B cell (primary cell): ENCODE results near the gene POU2F2. TPM values are rescaled to one million over a fixed set of nuclear protein-coding genes. Genes with fewer than 3 reads are reported as not detected.

ENCODE experiments used
- ATAC-seq: fragments of 200-7000 bp; cut with Tn5 transposase; one replicate; pipeline ENCODE4 v1.10.0; 2021; ENCODE audit warnings: low read depth, mild to moderate bottlenecking, moderate number of reproducible peaks, moderate library complexity
- CTCF ChIA-PET: fragments of 350-600 bp; sonication (Branson Sonifier 250); formaldehyde crosslinking; loops from one replicate; lab custom pipeline; 2021; ENCODE audit warnings: antibody characterized with exemption, inconsistent platforms; lab: Charles Lee
- POLR2A ChIA-PET: fragments of 350-600 bp; sonication (Branson Sonifier 250); formaldehyde crosslinking; loops from one replicate; lab custom pipeline; 2021; ENCODE audit warnings: antibody characterized with exemption; lab: Charles Lee
- DNase-seq: peaks from one replicate; pipeline ENCODE4 v3.0.0; 2013
- H2AFZ ChIP-seq: 2 replicates; pipeline ENCODE4 v1.6.1; 2012; ENCODE audit warnings: mild to moderate bottlenecking, low read depth, low read length; ENCODE audit not compliant: insufficient read depth, poor library complexity, severe bottlenecking
- H3K27ac ChIP-seq, 2 donors: 1 replicate in 1 of 2; 2 replicates in 1 of 2; pipeline ENCODE4 v1.5.1; 2012 to 2013; ENCODE audit warnings: low read length in 2 of 2, mild to moderate bottlenecking in 2 of 2, moderate library complexity in 1 of 2
- H3K27me3 ChIP-seq, 4 experiments: fragments of 200-600 bp in 1 of 4; sonication (generic) in 1 of 4; replicated peaks in 1 of 4; 1 replicate in 2 of 4; 2 replicates in 2 of 4; pipeline versions ENCODE4 v1.6.1 to v1.7.0; 2013 to 2016; ENCODE audit warnings: low read length in 3 of 4, mild to moderate bottlenecking in 2 of 4, mixed read lengths in 1 of 4, moderate library complexity in 1 of 4; ENCODE audit not compliant: insufficient read depth in 4 of 4, control insufficient read depth in 3 of 4; ENCODE audit errors: control extremely low read depth in 1 of 4
- H3K36me3 ChIP-seq, 2 experiments: replicated peaks in 1 of 2; 1 replicate in 1 of 2; 2 replicates in 1 of 2; pipeline versions ENCODE4 v1.6.1 to v1.7.1; 2013; ENCODE audit warnings: low read length in 1 of 2; ENCODE audit not compliant: insufficient read depth in 2 of 2, control insufficient read depth in 1 of 2; ENCODE audit errors: control extremely low read depth in 1 of 2, extremely low read depth in 1 of 2
- H3K4me1 ChIP-seq, 2 donors: fragments of 200-600 bp in 1 of 2; sonication (generic) in 1 of 2; 1 replicate in 1 of 2; 2 replicates in 1 of 2; pipeline versions ENCODE4 v1.5.1 to v1.6.1; 2013 to 2017; ENCODE audit warnings: low read length in 2 of 2; ENCODE audit not compliant: control insufficient read depth in 2 of 2, insufficient read depth in 2 of 2
- H3K4me2 ChIP-seq: replicated peaks from 2 replicates; pipeline ENCODE3; 2012; ENCODE audit warnings: mild to moderate bottlenecking, low read depth, low read length; ENCODE audit not compliant: poor library complexity, severe bottlenecking
- H3K4me3 ChIP-seq, 5 experiments: fragments of 200-600 bp in 1 of 5; sonication (generic) in 1 of 5; 1 replicate in 3 of 5; 2 replicates in 2 of 5; pipeline versions ENCODE4 v1.5.1 to v1.7.0; 2011 to 2016; ENCODE audit warnings: low read length in 4 of 5, mild to moderate bottlenecking in 4 of 5, low read depth in 2 of 5, control low read depth in 1 of 5, moderate library complexity in 1 of 5; ENCODE audit not compliant: insufficient read depth in 1 of 5; ENCODE audit errors: control extremely low read depth in 1 of 5, extremely low read depth in 1 of 5
- H3K79me2 ChIP-seq: fragments of 200-600 bp; sonication (generic); one replicate; pipeline ENCODE4 v1.6.0; 2016; ENCODE audit warnings: low read length; ENCODE audit not compliant: control insufficient read depth, insufficient read depth
- H3K9ac ChIP-seq: fragments of 200-600 bp; sonication (generic); 2 replicates; pipeline ENCODE4 v1.6.1; 2017; ENCODE audit warnings: mild to moderate bottlenecking, low read length, moderate library complexity
- H3K9me3 ChIP-seq, 3 donors: one replicate each; pipeline versions ENCODE4 v1.6.1 to v1.7.1; 2013; ENCODE audit warnings: low read length in 2 of 3; ENCODE audit not compliant: control insufficient read depth in 2 of 3, insufficient read depth in 1 of 3; ENCODE audit errors: control extremely low read depth in 1 of 3
- H4K20me1 ChIP-seq: 2 replicates; pipeline ENCODE4 v1.6.0; 2012; ENCODE audit warnings: mild to moderate bottlenecking, low read length; ENCODE audit not compliant: insufficient read depth, control insufficient read depth, poor library complexity, severe bottlenecking
- H3K27ac Mint-ChIP-seq: one replicate; pipeline ENCODE4 v1.8.0; 2021; ENCODE audit warnings: mixed read lengths
- H3K27me3 Mint-ChIP-seq: one replicate; pipeline ENCODE4 v1.8.0; 2021; ENCODE audit warnings: mixed read lengths
- H3K4me1 Mint-ChIP-seq: one replicate; pipeline ENCODE4 v1.8.0; 2021; ENCODE audit warnings: mixed read lengths
- H3K4me3 Mint-ChIP-seq: one replicate; pipeline ENCODE4 v1.8.0; 2021; ENCODE audit warnings: mixed read lengths
- H3K9me3 Mint-ChIP-seq: one replicate; pipeline ENCODE4 v1.8.0; 2022; ENCODE audit warnings: mixed read lengths; ENCODE audit not compliant: insufficient read depth
- CTCF ChIP-seq: fragments of 200-600 bp; IDR thresholded peaks from one replicate; pipeline ENCODE4 v1.8.0; 2022; ENCODE audit warnings: antibody characterized with exemption, mild to moderate bottlenecking
- EZH2 ChIP-seq: IDR thresholded peaks from 2 replicates; pipeline ENCODE4 v1.6.1; 2012; ENCODE audit warnings: borderline replicate concordance, low read depth, mild to moderate bottlenecking, moderate library complexity, low read length; ENCODE audit not compliant: insufficient read depth, poor library complexity, severe bottlenecking
- WGBS: methylation state at CpG from one replicate; pipeline ENCODE4 v1.1.5; 2013; ENCODE audit warnings: missing lambda C conversion rate; ENCODE audit not compliant: insufficient coverage; 5-methylcytosine and 5-hydroxymethylcytosine counted together
- intact Hi-C: fragments of 100-400 bp; cut with micrococcal nuclease; formaldehyde crosslinking; loops from one replicate; pipeline ENCODE4 v1.10.0; 2022
- polyA plus RNA-seq: library from polyadenylated mRNA; depleted of rRNA; stranded (reverse); fragments of >200 nt; gene quantifications from 2 replicates; pipeline ENCODE4 v1.2.3, GENCODE V29; 2012
- small RNA-seq: library from RNA; depleted of rRNA; stranded (forward); fragments of <200 nt; gene quantifications from one replicate; pipeline ENCODE3, GENCODE V24; 2012; ENCODE audit warnings: low replicate concordance, low read depth; ENCODE audit not compliant: insufficient read length
- total RNA-seq, 2 donors: library from RNA; stranded (reverse); fragments of 120-200 nt in 1 of 2; gene quantifications; 1 replicate in 1 of 2; 2 replicates in 1 of 2; pipeline versions ENCODE4 v1.2.3 to v1.2.4, GENCODE V29; 2013 to 2022

Gene POU2F2
- total and polyA plus RNA-seq, 2 donors (not counting 1 experiment from before 2014, with no cell fraction given), result 152 to 170 TPM

- Histone ChIP-seq H3K36me3 (no peaks in the 10 kb centered on the region), H3K79me2 (no peaks in the 10 kb centered on the region), H3K4me3 (no peak overlapping the region), H4K20me1 (no peaks in the 10 kb centered on the region), H3K9me3 (no peaks in the 10 kb centered on the region), H2AFZ (no peak overlapping the region), H3K4me2 (no peak overlapping the region), H3K27me3 (no peaks in the 10 kb centered on the region), H3K27ac (no peak overlapping the region), H3K4me1 (peaks cover 0 to 5% of the 10 kb centered on the region in 2 donors), H3K9ac (no peak overlapping the region)
- WGBS, result 92% methylated on average over 4 of the region's 5 CpGs
- ATAC-seq, result no peak
- intact Hi-C loops, result no loop called here
- Mint-ChIP-seq H3K27ac (no peak overlapping the region), H3K4me3 (no peak overlapping the region), H3K4me1 (peaks cover 6% of the 10 kb centered on the region), H3K9me3 (no peaks in the 10 kb centered on the region), H3K27me3 (no peaks in the 10 kb centered on the region)
- TF ChIP-seq EZH2 (no peak), CTCF (no peak)
- CTCF ChIA-PET, result interaction anchor here (1.0 to 1.6 kb wide), 2 partner anchors 9 to 87 kb away, joined by 3 to 5 read pairs; no protein-coding TSS in a partner anchor
- POLR2A ChIA-PET, result no interaction called here
- DNase-seq, result no peak
Observed at GRCh38 chr19:42037649-42038048, 94.6 kb downstream of the POU2F2 start.

Small RNA genes within 50 kb of the gene (small RNA-seq; reads per million reads assigned to genes)
- gene MIR4323, result not detected

Other genes with a start within 250 kb of the POU2F2 start
- gene ARHGEF1, start 249.3 kb downstream of the POU2F2 start, total RNA-seq, result 646 and 661 TPM in 2 replicates
- 886 and 1,024 TPM in 2 replicates for gene ARHGEF1, start 249.3 kb downstream of the POU2F2 start, polyA plus RNA-seq
- gene ERFL, start 204.0 kb downstream of the POU2F2 start, total RNA-seq, result 2.3 and 2.4 TPM in 2 replicates
- gene ERFL, start 204.0 kb downstream of the POU2F2 start, polyA plus RNA-seq, result 5.1 and 5.5 TPM in 2 replicates
- gene RABAC1, start 173.1 kb downstream of the POU2F2 start, total RNA-seq, result 139 and 146 TPM in 2 replicates
- gene RABAC1, start 173.1 kb downstream of the POU2F2 start, polyA plus RNA-seq, result 190 and 206 TPM in 2 replicates
- 3.4 and 3.8 TPM in 2 replicates for gene ATP1A3, start 138.2 kb downstream of the POU2F2 start, total RNA-seq
- gene ATP1A3, start 138.2 kb downstream of the POU2F2 start, polyA plus RNA-seq, result 0.62 and 1.2 TPM in 2 replicates
- 0.27 TPM in 1 of 2 replicates, not detected in the other for gene GRIK5, start 62.2 kb downstream of the POU2F2 start, total RNA-seq
- gene GRIK5, start 62.2 kb downstream of the POU2F2 start, polyA plus RNA-seq, result 0.09 and 0.33 TPM in 2 replicates
- 27.4 and 28.4 TPM in 2 replicates for gene ZNF574, start 56.3 kb downstream of the POU2F2 start, total RNA-seq
- 21.0 and 29.1 TPM in 2 replicates for gene ZNF574, start 56.3 kb downstream of the POU2F2 start, polyA plus RNA-seq
- 52.8 and 59.5 TPM in 2 replicates for gene DEDD2, start 85.2 kb upstream of the POU2F2 start, total RNA-seq
- 74.2 and 90.6 TPM in 2 replicates for gene DEDD2, start 85.2 kb upstream of the POU2F2 start, polyA plus RNA-seq
- gene ZNF526, start 87.9 kb upstream of the POU2F2 start, total RNA-seq, result 19.0 and 21.3 TPM in 2 replicates
- gene ZNF526, start 87.9 kb upstream of the POU2F2 start, polyA plus RNA-seq, result 2.9 and 4.9 TPM in 2 replicates
- gene GSK3A, start 110.2 kb upstream of the POU2F2 start, total RNA-seq, result 36.8 and 42.0 TPM in 2 replicates
- gene GSK3A, start 110.2 kb upstream of the POU2F2 start, polyA plus RNA-seq, result 26.2 and 38.5 TPM in 2 replicates
- gene ERF, start 122.7 kb upstream of the POU2F2 start, total RNA-seq, result 48.6 and 62.1 TPM in 2 replicates
- 51.5 and 96.4 TPM in 2 replicates for gene ERF, start 122.7 kb upstream of the POU2F2 start, polyA plus RNA-seq
- 119 and 123 TPM in 2 replicates for gene CIC, start 136.8 kb upstream of the POU2F2 start, total RNA-seq
- gene CIC, start 136.8 kb upstream of the POU2F2 start, polyA plus RNA-seq, result 75.7 and 77.8 TPM in 2 replicates
- 0.41 and 0.54 TPM in 2 replicates for gene PRR19, start 169.7 kb upstream of the POU2F2 start, total RNA-seq
- 0.26 and 0.39 TPM in 2 replicates for gene PRR19, start 169.7 kb upstream of the POU2F2 start, polyA plus RNA-seq
- gene PAFAH1B3, start 170.2 kb upstream of the POU2F2 start, total RNA-seq, result 13.6 and 15.9 TPM in 2 replicates
- gene PAFAH1B3, start 170.2 kb upstream of the POU2F2 start, polyA plus RNA-seq, result 20.8 and 29.2 TPM in 2 replicates
- not detected in 2 replicates for gene TMEM145, start 180.9 kb upstream of the POU2F2 start, total RNA-seq
- not detected in 2 replicates for gene TMEM145, start 180.9 kb upstream of the POU2F2 start, polyA plus RNA-seq
- gene MEGF8, start 193.2 kb upstream of the POU2F2 start, total RNA-seq, result 26.5 and 26.6 TPM in 2 replicates
- gene MEGF8, start 193.2 kb upstream of the POU2F2 start, polyA plus RNA-seq, result 8.2 and 8.8 TPM in 2 replicates